HCEC 1CT (cell line): ENCODE measurements around the gene CCDC116.

Experiments used
- DNase-seq: peaks from one replicate; pipeline ENCODE4 v3.0.0-alpha.2; 2017

CCDC116 gene

GRCh38 chr22:21682385-21683175 is 50.0 kb downstream of the CCDC116 start:
- DNase-seq: no peak

GRCh38 chr22:21683401-21683811 is 50.8 kb downstream of the CCDC116 start:
- DNase-seq: no peak

GRCh38 chr22:21684492-21685163 is 52.1 kb downstream of the CCDC116 start:
- no peak for DNase-seq

DNA sequence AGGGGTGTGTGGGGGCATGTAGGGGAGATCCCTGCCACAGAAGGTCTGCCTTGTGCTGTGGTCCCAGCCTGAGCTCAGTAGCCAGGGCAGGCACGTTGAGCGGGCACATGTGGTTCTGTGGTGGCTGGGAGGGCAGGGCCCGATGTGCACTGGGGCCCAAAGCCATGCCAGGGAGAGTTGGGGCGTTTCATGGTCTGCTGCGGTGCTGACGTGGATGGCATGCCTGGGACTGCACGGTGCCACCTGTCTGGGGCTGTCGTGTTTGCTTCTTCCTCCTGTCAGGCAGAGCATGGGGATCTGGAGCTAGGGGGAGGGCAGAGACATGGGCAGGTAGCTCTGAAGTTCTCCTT is 52.6 kb downstream of the CCDC116 start:
- DNase-seq: no peak

- DNase-seq: no peak
Observed at GRCh38 chr22:21686193-21686608, 53.6 kb downstream of the CCDC116 start.
